HG03342 (cell line): ENCODE measurements around the gene MAP2K1.
"Not testable (repeated sequence)": the region's sequence is repeated elsewhere in the genome, so short reads cannot be mapped to it uniquely, and the experiment has no call there.

Experiments used
- ATAC-seq: cut with Tn5 transposase; IDR thresholded peaks from one replicate; pipeline ENCODE4 v1.9.1; 2021; ENCODE audit warnings: mild to moderate bottlenecking, moderate library complexity; ENCODE audit not compliant: unreplicated experiment

MAP2K1 gene

GRCh38 chr15:66503041-66503648, 116.4 kb downstream of the MAP2K1 start:
- ATAC-seq: not testable (repeated sequence)

- ATAC-seq: no peak
Measured at GRCh38 chr15:66503780-66504562, 117.3 kb downstream of the MAP2K1 start.

GRCh38 chr15:66504563-66505429, 118.1 kb downstream of the MAP2K1 start, which contains the start of the genes RPL4 and ZWILCH:
Gene RPL4, minus strand, starts transcription at chr15:66504855. Its CDS starts 65 bp downstream, at chr15:66504790.
Gene ZWILCH, plus strand, starts transcription at chr15:66505326. Its CDS starts 13 bp downstream, at chr15:66505339.
- ATAC-seq: peak; percentile 78

GRCh38 chr15:66505430-66505811, 118.7 kb downstream of the MAP2K1 start:
- ATAC-seq: no peak

GRCh38 chr15:66505818-66506217, 119.1 kb downstream of the MAP2K1 start:
- no peak for ATAC-seq

GRCh38 chr15:66508293-66508883, 121.7 kb downstream of the MAP2K1 start:
- no peak for ATAC-seq

- ATAC-seq: no peak
Measured at GRCh38 chr15:66514586-66514985, 127.9 kb downstream of the MAP2K1 start.

GRCh38 chr15:66515901-66516322, 129.2 kb downstream of the MAP2K1 start:
- no peak for ATAC-seq

GRCh38 chr15:66523926-66524325, 137.2 kb downstream of the MAP2K1 start:
- no peak for ATAC-seq

- no peak for ATAC-seq
Measured at GRCh38 chr15:66524838-66525237, 138.1 kb downstream of the MAP2K1 start.

- ATAC-seq: no peak
Measured at GRCh38 chr15:66535056-66535455, 148.3 kb downstream of the MAP2K1 start.
